Activated CD4-positive, alpha-beta T cell treated with anti-CD3 and anti-CD28 coated beads for 1 hour (primary cell): ENCODE results near the gene SRP68.

Experiments used
- DNase-seq: peaks from one replicate; pipeline ENCODE4 v3.0.0-alpha.2; 2020

SRP68 gene

GRCh38 chr17:75994802-75995370, 77.4 kb downstream of the SRP68 start:
- DNase-seq, result no peak

- no peak for DNase-seq
Measured at GRCh38 chr17:75991396-75991795, 80.9 kb downstream of the SRP68 start.
